Stimulated activated naive CD8-positive, alpha-beta T cell treated with anti-CD3 and anti-CD28 coated beads, Interleukin-15, Interleukin-2, amounts not matched to agents 100 ng/mL and 50 ng/mL, for 24 hours (primary cell): ENCODE measurements around the gene SLC15A3.
A peak's percentile ranks its signal among the peaks of the same experiment; 100 is the strongest.

Source experiments
- H3K27ac Mint-ChIP-seq: one replicate; pipeline ENCODE4 v1.8.0; 2021; ENCODE audit warnings: mild to moderate bottlenecking, mixed read lengths
- H3K27me3 Mint-ChIP-seq: one replicate; pipeline ENCODE4 v1.8.0; 2021; ENCODE audit warnings: mixed read lengths
- H3K36me3 Mint-ChIP-seq: one replicate; pipeline ENCODE4 v1.8.0; 2021; ENCODE audit warnings: low read depth, mixed read lengths
- H3K4me1 Mint-ChIP-seq: one replicate; pipeline ENCODE4 v1.8.0; 2021; ENCODE audit warnings: low read depth, mixed read lengths
- H3K4me3 Mint-ChIP-seq: one replicate; pipeline ENCODE4 v1.8.0; 2021; ENCODE audit warnings: mild to moderate bottlenecking, mixed read lengths
- H3K9me3 Mint-ChIP-seq: one replicate; pipeline ENCODE4 v1.8.0; 2021; ENCODE audit warnings: mixed read lengths

SLC15A3 gene

DNA sequence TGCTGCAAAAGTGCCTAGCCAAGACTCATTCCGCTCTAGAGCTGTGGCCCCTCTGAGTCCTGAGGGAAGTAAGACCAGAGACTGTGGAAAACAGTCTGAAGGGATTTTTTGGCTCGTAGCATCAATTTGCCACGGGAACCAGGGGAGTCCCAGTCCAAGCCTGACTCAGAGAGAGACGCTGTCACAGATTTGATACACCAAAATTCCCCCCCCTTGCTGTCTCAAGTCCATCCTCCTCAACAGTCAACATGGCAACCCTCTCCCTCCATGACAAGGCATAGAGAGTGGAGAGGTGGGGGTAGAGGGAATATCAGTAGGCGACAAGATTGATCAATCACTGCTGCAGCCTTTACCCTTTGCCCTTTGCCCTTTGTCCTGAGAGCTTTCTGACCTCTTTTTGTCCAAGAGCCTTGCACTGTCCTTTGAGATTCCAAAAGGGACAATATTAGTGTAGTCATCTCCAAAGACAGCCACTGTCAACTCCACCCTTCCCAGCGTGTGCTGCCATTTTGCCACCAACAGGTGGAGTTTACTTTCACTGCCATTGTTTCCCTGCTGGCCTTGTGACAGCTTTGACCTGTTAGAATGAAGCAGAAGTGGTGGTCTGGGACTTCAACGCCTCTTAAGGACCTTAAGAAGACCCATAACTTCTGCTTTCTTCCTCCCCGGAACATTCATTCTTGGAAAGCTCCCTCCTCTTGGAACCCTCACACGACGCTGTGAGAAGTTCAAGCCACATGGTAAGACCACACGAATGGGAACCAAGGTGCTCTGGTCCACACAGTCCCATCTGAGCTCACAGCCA is 7.3 kb downstream of the SLC15A3 start:
- no peak overlapping the region for H3K4me3 Mint-ChIP-seq
- peaks cover 11% of the 10 kb centered on the region for H3K4me1 Mint-ChIP-seq
- peak overlapping the region; percentile 34 for H3K27ac Mint-ChIP-seq
- no peaks in the 10 kb centered on the region for H3K9me3 Mint-ChIP-seq
- H3K27me3 Mint-ChIP-seq, result no peaks in the 10 kb centered on the region
- H3K36me3 Mint-ChIP-seq, result peaks cover 5% of the 10 kb centered on the region

DNA sequence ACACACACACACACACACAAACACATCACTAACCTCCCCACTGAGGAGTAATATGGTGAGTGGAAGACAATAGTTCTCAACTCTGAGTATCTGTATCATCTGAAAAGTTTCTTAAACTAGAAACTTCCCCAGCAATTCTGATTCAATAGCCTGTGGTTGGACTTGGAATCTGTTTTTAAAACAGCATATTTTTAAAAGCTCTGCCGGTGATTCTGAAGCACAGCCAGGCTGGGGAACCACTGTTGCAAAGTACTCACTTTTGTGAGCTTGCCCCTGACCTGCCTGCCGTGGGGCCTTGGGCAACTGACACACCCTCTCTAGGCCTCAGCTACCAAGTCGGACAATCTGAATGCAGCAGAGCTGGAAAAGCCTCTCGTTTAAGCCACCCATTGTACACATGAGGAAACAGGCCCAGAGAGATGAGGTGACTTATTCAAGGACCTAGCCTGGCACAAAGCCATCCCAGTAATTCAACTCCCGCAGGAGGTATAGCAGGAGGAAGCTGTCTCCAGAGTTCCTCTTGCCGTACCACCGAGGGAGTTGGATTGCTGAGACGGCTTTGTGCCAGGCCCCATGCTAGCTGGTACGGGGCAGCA is 8.9 kb downstream of the SLC15A3 start:
- H3K4me3 Mint-ChIP-seq, result no peak overlapping the region
- H3K4me1 Mint-ChIP-seq, result peaks cover 6% of the 10 kb centered on the region
- no peak overlapping the region for H3K27ac Mint-ChIP-seq

DNA sequence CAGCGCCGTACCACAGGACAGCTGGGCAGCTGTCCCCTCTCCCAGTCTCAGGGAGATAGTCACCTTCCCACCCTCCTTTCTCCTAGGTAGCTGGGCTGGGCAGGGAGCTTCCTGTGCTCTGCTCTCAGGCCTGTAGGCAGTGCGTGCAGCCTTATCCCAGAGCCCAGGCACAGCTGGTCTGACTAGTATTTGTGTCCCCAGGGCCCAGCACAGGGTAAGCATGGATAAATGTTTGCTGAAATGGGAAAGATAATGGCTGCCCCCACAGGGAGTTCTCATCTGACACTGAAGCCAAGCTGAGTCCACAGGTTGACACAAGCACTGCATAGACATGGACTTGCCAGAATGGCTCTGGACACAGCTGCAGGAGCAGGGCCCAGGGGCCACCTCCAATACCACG is 9.8 kb downstream of the SLC15A3 start:
- Mint-ChIP-seq H3K4me1 (peaks cover 6% of the 10 kb centered on the region), H3K9me3 (no peaks in the 10 kb centered on the region), H3K36me3 (peaks cover 5% of the 10 kb centered on the region), H3K27me3 (no peaks in the 10 kb centered on the region), H3K4me3 (no peak overlapping the region), H3K27ac (no peak overlapping the region)

More for the DNA sequence above, 8.9 kb downstream of the SLC15A3 start:
- H3K9me3 Mint-ChIP-seq, result no peaks in the 10 kb centered on the region
- no peaks in the 10 kb centered on the region for H3K27me3 Mint-ChIP-seq
- peaks cover 5% of the 10 kb centered on the region for H3K36me3 Mint-ChIP-seq

DNA sequence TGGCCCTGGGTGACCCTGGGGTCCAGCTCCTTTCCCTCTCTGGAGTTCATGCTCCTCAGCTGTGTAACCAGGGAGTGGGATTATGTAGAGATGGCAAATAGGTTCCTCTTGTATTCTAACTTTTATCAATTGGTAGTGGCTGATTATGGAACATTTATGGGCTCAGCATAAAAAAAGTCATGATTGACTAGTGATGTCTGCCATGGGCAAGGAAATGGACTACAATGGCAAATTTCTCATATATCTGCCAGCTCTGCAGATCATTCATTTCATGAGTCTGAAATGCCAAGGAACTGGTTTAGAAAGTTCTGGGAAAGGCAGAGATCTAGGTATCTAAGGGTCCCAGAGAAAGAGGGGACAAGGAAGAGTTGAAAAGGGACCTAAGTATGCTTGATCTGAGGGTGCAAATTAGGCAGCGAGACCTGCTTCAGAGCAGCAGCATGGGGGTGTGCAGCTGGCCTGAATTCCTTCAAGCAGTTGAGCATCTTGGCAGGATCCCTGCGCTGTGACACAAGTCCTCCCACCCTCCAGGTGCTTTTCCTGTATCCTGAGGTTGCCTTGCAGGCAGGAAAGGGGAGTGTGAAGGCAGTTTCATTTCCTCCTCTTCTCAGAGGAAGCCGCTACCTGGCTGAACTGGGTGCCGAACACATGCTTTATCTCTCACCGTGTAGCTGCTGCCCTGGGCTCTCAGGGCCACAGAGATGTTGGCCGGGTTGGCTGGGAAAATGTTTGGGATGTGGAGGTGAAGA is 10.4 kb downstream of the SLC15A3 start:
- no peak overlapping the region for H3K27ac Mint-ChIP-seq
- H3K9me3 Mint-ChIP-seq, result no peaks in the 10 kb centered on the region
- H3K27me3 Mint-ChIP-seq, result no peaks in the 10 kb centered on the region
- H3K4me1 Mint-ChIP-seq, result peaks cover 6% of the 10 kb centered on the region
- no peak overlapping the region for H3K4me3 Mint-ChIP-seq
- peaks cover 5% of the 10 kb centered on the region for H3K36me3 Mint-ChIP-seq

DNA sequence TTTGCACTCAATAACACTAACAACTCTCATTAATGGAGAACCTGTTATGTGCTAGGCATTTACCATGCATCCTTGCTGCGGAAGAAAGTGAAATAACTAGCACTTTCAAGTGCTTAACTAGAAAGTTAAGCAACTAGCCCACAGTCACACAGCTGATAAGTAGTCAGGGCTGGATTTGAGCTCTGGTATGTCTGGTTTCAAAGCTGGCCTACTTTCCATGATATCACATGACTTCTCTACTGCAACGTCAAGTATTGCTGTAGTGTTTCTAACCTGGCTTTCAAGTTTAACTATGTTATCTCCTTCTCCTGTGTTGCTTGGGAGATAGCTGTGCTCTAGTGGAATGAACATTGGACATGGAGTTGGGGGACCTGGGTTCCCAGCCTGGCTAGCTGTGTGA is 12.1 kb downstream of the SLC15A3 start:
- Mint-ChIP-seq H3K4me3 (no peak overlapping the region), H3K9me3 (no peaks in the 10 kb centered on the region), H3K27me3 (no peaks in the 10 kb centered on the region), H3K27ac (no peak overlapping the region), H3K4me1 (peaks cover 6% of the 10 kb centered on the region), H3K36me3 (peaks cover 5% of the 10 kb centered on the region)

DNA sequence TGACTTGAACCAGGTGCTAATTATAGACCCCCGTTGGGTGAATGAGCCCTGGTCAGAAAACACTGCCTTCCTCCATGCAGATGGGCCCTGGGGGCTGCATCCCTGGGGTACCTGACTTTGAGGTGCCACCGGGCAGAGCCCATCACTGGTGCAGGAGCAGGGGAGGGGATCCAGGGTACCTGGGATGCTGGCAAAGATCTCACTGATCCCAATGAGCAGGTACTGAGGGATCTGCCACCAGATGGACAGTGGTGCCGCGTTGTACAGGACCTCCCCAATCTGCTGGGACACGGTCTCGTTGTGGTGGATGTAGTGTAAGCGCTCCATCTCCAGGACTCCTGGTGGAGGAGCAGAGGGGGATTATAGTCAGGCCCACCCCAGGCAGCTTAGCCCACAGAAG is 12.7 kb downstream of the SLC15A3 start:
- Mint-ChIP-seq H3K27ac (no peak overlapping the region), H3K27me3 (no peaks in the 10 kb centered on the region), H3K4me3 (no peak overlapping the region), H3K36me3 (peaks cover 3% of the 10 kb centered on the region), H3K9me3 (no peaks in the 10 kb centered on the region), H3K4me1 (peaks cover 3% of the 10 kb centered on the region)

DNA sequence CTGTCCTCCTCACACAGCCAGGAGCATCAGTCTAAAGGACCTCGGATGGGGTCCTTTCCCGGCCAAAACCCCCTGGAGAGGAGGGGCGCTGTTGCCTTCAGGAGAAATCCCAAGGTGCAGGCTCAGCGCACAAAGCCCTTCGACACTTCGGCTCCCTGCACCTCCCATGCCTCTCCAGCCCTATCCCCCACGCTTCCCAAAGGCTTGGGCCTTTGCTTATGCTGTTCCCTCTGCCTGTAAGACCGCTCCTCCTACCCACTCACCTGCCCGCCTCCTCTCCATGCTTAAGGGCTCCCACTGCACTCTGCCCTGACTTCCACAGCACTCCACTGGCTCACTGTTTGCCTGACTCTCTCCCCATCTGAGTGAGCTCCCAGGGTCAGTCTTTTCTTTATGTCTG is 13.5 kb downstream of the SLC15A3 start:
- Mint-ChIP-seq H3K9me3 (no peaks in the 10 kb centered on the region), H3K4me1 (no peaks in the 10 kb centered on the region), H3K4me3 (no peak overlapping the region), H3K27ac (no peak overlapping the region), H3K36me3 (no peaks in the 10 kb centered on the region), H3K27me3 (no peaks in the 10 kb centered on the region)

DNA sequence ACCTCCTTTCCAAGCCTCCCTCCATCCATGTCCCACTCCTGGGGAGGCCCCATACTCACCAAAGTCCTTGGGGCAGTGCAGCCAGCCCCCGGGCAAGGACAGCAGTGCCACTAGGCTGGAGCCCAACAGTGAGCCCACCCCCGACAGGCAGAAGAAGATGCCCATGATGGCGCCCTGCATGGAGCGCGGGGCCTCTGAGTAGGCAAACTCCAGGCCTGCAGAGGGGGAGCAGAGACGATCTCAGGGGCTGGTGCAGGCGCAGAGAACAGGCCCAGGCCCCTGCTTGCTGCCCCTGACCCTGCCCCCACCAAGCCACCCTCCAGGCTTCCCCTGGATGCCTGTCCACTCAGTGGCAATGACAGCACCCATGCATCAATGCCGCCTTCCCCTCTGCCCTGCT is 14.2 kb downstream of the SLC15A3 start:
- no peaks in the 10 kb centered on the region for H3K27me3 Mint-ChIP-seq
- H3K4me3 Mint-ChIP-seq, result no peak overlapping the region
- H3K27ac Mint-ChIP-seq, result no peak overlapping the region
- no peaks in the 10 kb centered on the region for H3K9me3 Mint-ChIP-seq
- no peaks in the 10 kb centered on the region for H3K36me3 Mint-ChIP-seq
- H3K4me1 Mint-ChIP-seq, result no peaks in the 10 kb centered on the region

DNA sequence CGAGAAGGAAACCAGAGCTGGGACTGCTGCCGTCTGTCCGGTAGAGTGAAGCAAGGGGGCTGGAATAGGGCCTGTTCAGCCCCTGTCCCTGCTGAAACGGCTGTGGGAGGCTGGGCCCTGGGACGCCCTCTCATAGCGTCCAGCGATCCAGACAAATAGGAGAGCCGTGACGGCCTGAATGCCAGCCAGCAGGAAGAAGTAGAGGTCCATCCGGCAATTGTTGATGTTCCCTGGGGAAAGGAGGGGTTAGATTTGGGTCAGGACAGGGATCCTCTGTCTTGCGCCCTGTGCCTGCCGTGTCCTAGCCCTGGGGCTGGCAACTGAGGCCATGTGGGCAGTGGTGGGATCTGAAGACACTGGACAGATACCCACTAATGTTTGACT is 14.8 kb downstream of the SLC15A3 start:
- H3K27ac Mint-ChIP-seq, result no peak overlapping the region
- no peaks in the 10 kb centered on the region for H3K9me3 Mint-ChIP-seq
- no peaks in the 10 kb centered on the region for H3K4me1 Mint-ChIP-seq
- no peaks in the 10 kb centered on the region for H3K27me3 Mint-ChIP-seq
- H3K36me3 Mint-ChIP-seq, result no peaks in the 10 kb centered on the region
- no peak overlapping the region for H3K4me3 Mint-ChIP-seq

DNA sequence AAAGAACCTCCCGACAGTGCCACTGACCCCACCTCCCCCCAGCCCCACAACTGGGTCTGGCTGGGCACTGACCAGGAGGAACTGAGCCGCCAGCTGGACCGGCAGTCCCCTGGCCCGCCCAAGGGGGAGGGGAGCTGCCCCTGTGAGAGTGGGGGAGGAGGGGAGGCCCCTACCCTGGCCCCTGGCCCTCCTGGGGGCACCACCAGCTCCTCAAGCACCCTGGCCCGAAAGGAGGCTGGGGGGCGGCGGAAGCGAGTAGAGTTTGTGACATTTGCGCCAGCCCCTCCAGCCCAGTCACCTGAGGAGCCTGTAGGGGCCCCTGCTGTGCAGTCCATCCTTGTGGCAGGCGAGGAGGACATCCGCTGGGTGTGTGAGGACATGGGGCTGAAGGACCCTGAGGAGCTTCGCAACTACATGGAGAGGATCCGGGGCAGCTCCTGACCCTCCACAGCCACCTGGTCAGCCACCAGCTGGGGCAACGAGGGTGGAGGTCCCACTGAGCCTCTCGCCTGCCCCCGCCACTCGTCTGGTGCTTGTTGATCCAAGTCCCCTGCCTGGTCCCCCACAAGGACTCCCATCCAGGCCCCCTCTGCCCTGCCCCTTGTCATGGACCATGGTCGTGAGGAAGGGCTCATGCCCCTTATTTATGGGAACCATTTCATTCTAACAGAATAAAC is 15.4 kb downstream of the SLC15A3 start:
- Mint-ChIP-seq H3K36me3 (no peaks in the 10 kb centered on the region), H3K9me3 (no peaks in the 10 kb centered on the region), H3K4me3 (no peak overlapping the region), H3K4me1 (no peaks in the 10 kb centered on the region), H3K27me3 (no peaks in the 10 kb centered on the region), H3K27ac (no peak overlapping the region)

DNA sequence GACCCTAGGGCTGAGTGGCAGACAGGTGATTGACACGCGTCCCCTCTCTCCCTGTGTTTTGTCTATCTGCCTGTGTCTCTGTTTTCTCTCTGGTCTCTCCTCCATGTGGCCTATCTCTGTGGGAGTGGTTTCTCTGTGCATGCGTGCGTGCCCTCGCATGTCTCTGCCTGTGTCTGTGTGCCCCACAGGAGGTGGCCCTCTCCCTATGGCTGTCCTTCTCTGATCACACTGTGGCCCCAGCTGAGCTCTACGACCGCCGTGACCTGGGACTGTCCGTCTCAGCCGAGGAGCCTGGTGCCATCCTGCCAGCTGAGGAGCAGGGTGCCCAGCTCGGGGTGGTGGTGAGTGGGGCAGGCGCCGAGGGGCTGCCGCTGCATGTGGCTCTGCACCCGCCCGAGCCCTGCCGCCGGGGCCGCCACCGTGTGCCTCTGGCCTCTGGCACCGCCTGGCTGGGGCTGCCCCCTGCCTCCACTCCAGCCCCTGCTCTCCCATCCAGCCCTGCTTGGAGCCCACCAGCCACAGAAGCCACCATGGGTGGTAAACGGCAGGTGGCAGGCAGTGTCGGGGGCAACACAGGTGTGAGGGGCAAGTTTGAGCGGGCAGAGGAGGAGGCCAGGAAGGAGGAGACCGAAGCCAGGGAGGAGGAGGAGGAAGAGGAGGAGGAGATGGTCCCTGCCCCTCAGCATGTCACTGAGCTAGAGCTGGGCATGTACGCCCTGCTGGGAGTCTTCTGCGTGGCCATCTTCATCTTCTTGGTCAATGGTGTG is 16.1 kb downstream of the SLC15A3 start:
- no peaks in the 10 kb centered on the region for H3K27me3 Mint-ChIP-seq
- H3K4me1 Mint-ChIP-seq, result no peaks in the 10 kb centered on the region
- no peak overlapping the region for H3K27ac Mint-ChIP-seq
- no peak overlapping the region for H3K4me3 Mint-ChIP-seq
- H3K9me3 Mint-ChIP-seq, result no peaks in the 10 kb centered on the region
- H3K36me3 Mint-ChIP-seq, result no peaks in the 10 kb centered on the region

DNA sequence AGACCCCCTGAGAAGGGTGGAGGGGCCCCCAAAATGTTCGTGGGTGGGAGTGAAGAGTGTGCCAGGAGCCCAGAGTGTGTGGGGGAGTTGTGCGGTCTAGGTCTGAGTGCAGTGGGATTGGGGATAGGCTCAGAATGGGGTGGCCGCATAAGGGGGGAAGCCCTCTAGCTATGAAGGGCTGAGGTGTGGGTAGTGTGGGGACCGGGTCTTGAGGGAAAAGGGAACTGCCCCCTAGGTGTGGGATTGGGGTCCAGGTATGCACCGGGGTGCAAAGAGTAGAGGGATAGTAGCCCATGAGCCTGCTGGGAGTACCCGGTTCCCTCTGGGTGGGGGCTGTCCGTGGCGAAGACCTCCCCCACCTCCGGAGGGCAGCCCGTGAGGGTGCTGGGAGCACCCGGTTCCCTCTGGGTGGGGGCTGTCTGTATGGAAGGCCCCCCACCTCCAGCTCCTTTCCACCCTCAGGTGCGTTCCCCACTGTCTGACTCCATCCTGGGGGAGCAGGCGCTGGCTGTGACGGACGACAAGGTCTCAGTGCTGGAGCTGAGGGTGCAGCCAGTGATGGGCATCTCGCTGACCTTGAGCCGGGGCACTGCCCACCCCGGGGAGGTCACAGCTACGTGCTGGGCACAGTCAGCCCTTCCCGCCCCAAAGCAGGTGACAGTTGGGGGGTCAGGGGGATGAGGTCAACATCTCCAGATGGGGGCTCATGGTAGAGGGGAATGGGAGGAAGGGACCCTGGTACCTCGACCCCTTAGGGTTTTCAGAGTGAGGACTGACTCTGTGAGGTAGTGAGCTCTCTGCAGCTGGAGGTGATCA is 17.0 kb downstream of the SLC15A3 start:
- Mint-ChIP-seq H3K27me3 (no peaks in the 10 kb centered on the region), H3K27ac (no peak overlapping the region), H3K36me3 (no peaks in the 10 kb centered on the region), H3K9me3 (no peaks in the 10 kb centered on the region), H3K4me1 (no peaks in the 10 kb centered on the region), H3K4me3 (no peak overlapping the region)

DNA sequence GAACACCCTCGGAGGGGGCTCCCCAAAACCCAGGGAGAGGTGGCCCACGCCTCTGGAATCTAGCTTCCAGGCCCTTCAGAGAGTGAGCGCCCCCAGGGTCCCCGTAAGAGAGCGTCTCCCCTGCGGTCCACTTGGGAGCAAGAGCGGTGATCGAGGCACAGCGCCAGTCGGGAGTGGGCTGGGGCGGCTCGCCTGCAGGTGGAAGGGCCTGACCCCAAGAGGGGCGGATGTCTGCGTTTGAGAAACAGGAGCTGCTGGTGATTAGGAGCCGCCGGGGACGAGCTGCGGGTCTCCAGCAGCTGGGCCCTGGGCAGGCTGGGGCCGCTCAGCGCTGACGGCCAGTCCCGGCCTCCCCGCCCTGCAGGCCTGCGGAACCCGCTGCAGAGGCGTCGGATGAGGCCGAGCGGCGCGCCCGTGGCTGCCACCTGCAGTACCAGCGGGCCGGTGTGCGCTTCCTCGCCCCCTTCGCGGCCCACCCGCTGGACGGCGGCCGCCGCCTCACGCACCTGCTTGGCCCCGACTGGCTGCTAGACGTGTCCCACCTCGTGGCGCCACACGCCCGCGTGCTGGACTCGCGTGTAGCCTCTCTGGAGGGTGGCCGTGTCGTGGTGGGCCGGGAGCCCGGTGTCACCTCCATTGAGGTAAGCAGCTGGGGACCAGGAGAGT is 17.7 kb downstream of the SLC15A3 start:
- Mint-ChIP-seq H3K9me3 (no peaks in the 10 kb centered on the region), H3K27ac (no peak overlapping the region), H3K27me3 (no peaks in the 10 kb centered on the region), H3K36me3 (no peaks in the 10 kb centered on the region), H3K4me3 (no peak overlapping the region), H3K4me1 (no peaks in the 10 kb centered on the region)
